ENCODE data around the gene FNDC8. TPM values are rescaled to one million over a fixed set of nuclear protein-coding genes. Genes with fewer than 3 reads are reported as not detected.
"Not testable (repeated sequence)": the region's sequence is repeated elsewhere in the genome, so short reads cannot be mapped to it uniquely, and the experiment has no call there.

The FNDC8 gene
- not detected in 2 replicates for total RNA-seq

- no peak for DNase-seq (ENCODE audit: low read depth)
Observed at GRCh38 chr17:35121315-35121714, at the start of gene FNDC8. TSS of gene FNDC8 (plus strand) at chr17:35121615. CDS start at chr17:35121694, 79 bp downstream.

GRCh38 chr17:35073183-35073790 lies 48.1 kb upstream of the FNDC8 start:
- no peak for DNase-seq (ENCODE audit: low read depth)

- peak; percentile 67 for DNase-seq (ENCODE audit: low read depth)
Observed at GRCh38 chr17:35073991-35074627, 47.3 kb upstream of the FNDC8 start.

GRCh38 chr17:35074711-35075707 lies 46.4 kb upstream of the FNDC8 start:
- peak; percentile 65 for DNase-seq (ENCODE audit: low read depth)

- no peak for DNase-seq (ENCODE audit: low read depth)
Observed at GRCh38 chr17:35076874-35077273, 44.5 kb upstream of the FNDC8 start.

- peak; percentile 80 for DNase-seq (ENCODE audit: low read depth)
Observed at GRCh38 chr17:35079547-35080423, 41.6 kb upstream of the FNDC8 start.

GRCh38 chr17:35080536-35080935 lies 40.9 kb upstream of the FNDC8 start:
- DNase-seq (ENCODE audit: low read depth): no peak

GRCh38 chr17:35081638-35082037 lies 39.8 kb upstream of the FNDC8 start:
- DNase-seq (ENCODE audit: low read depth): no peak

GRCh38 chr17:35082073-35082657 lies 39.2 kb upstream of the FNDC8 start:
- DNase-seq (ENCODE audit: low read depth): peak; percentile 87

GRCh38 chr17:35083071-35083470 lies 38.3 kb upstream of the FNDC8 start:
- DNase-seq (ENCODE audit: low read depth): no peak

GRCh38 chr17:35084987-35085386 lies 36.4 kb upstream of the FNDC8 start:
- peak; percentile 86 for DNase-seq (ENCODE audit: low read depth)

GRCh38 chr17:35086164-35086563 lies 35.3 kb upstream of the FNDC8 start:
- no peak for DNase-seq (ENCODE audit: low read depth)

- DNase-seq (ENCODE audit: low read depth): no peak
Observed at GRCh38 chr17:35086931-35087573, 34.4 kb upstream of the FNDC8 start.

GRCh38 chr17:35087731-35088355 lies 33.6 kb upstream of the FNDC8 start:
- DNase-seq (ENCODE audit: low read depth): no peak

GRCh38 chr17:35088356-35088880 lies 33.0 kb upstream of the FNDC8 start:
- DNase-seq (ENCODE audit: low read depth): no peak

GRCh38 chr17:35088881-35089585 lies 32.4 kb upstream of the FNDC8 start:
- no peak for DNase-seq (ENCODE audit: low read depth)

- peak; percentile 74 for DNase-seq (ENCODE audit: low read depth)
Observed at GRCh38 chr17:35089586-35090296, 31.7 kb upstream of the FNDC8 start.

- not testable (repeated sequence) for DNase-seq (ENCODE audit: low read depth)
Observed at GRCh38 chr17:35090707-35091106, 30.7 kb upstream of the FNDC8 start.
